HG02759 (cell line): ENCODE results near the gene SPECC1L.
A peak's percentile ranks its signal among the peaks of the same experiment; 100 is the strongest.

ENCODE experiments used
- ATAC-seq: cut with Tn5 transposase; IDR thresholded peaks from one replicate; pipeline ENCODE4 v1.9.1; 2021; ENCODE audit warnings: mild to moderate bottlenecking, moderate library complexity; ENCODE audit not compliant: unreplicated experiment

SPECC1L gene

GRCh38 chr22:24424901-24425775 is 154.5 kb downstream of the SPECC1L start:
- ATAC-seq, result no peak

DNA sequence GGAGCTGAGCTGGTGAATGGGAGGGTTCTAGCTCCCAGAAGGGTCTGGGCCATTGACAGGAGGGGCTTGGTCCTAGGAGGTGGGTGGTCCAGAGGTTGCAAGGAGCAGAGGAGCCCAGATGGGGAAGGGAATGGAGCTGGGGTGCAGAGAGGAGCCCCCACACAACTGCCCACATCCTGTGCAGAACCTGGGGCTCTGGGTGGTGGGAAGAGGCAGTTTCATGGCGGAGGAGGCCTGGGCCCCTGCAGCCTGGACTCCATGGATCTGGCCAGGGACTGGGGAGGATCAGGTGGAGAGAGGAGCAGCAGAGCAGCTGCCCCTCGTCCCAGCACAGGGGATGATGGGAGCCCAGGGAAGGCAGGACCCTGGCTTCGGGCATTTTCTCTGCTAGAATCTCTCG is 155.8 kb downstream of the SPECC1L start:
- no peak for ATAC-seq

GRCh38 chr22:24426851-24427499 is 156.3 kb downstream of the SPECC1L start:
- no peak for ATAC-seq

GRCh38 chr22:24427500-24428164 is 157.0 kb downstream of the SPECC1L start, which contains the start of gene ADORA2A:
Gene ADORA2A, plus strand, starts transcription at chr22:24427599. Its CDS starts 5,806 bp downstream, at chr22:24433405.
- ATAC-seq, result peak; percentile 63

- ATAC-seq, result no peak
Measured at GRCh38 chr22:24428751-24429410, 158.2 kb downstream of the SPECC1L start.

- no peak for ATAC-seq
Measured at GRCh38 chr22:24429411-24430365, 159.1 kb downstream of the SPECC1L start.

- ATAC-seq, result no peak
Measured at GRCh38 chr22:24430431-24431308, 160.0 kb downstream of the SPECC1L start.

DNA sequence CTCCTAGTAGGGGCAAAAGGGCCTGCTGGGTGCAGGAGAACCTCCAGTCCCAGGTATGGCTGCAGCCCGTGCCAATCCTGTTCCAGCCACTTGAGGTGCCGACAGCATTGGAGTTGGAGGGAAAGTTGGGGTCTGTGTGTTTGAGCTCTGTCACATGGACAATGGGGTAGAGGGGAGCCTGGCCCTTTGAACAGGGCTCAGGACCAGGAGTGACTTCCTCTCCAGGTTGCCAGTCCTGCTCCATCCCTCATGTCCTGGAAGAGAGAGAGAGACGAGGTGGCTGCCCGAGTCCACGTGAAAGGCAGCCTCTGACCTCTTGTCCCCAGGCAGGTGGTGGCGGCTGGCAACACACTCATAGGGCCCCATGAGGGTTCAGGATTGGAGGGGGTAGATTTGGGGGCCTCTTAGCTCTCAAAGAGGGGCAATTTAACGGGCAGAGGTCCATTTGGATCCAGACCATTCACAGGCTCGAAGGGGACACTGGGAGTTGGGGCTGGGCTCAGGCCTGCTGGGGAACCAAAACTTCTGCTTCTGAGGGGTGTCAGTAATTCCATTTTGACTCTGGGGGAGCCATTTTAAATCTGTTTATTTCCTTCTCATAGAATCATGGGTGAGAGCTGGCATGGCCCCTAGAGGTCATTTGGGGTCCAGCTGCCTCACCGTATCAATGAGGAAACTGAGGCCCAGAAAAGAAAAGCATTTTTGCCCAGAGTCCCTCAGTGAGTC is 160.8 kb downstream of the SPECC1L start:
- ATAC-seq, result no peak

GRCh38 chr22:24432059-24432853 is 161.6 kb downstream of the SPECC1L start:
- ATAC-seq, result no peak

DNA sequence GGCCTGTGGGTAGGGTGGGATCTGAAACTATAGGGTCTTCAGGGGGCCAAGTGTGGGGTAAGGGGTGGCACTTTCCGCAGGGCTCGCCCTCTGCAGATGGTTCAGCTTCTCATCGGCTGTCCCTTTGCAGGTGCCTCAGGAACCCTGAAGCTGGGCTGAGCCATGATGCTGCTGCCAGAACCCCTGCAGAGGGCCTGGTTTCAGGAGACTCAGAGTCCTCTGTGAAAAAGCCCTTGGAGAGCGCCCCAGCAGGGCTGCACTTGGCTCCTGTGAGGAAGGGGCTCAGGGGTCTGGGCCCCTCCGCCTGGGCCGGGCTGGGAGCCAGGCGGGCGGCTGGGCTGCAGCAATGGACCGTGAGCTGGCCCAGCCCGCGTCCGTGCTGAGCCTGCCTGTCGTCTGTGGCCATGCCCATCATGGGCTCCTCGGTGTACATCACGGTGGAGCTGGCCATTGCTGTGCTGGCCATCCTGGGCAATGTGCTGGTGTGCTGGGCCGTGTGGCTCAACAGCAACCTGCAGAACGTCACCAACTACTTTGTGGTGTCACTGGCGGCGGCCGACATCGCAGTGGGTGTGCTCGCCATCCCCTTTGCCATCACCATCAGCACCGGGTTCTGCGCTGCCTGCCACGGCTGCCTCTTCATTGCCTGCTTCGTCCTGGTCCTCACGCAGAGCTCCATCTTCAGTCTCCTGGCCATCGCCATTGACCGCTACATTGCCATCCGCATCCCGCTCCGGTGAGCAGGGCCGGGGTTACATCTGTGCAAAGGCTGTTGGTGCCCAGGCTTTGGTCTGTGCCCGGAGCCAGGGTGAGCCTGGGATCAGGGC is 162.6 kb downstream of the SPECC1L start:
- ATAC-seq, result no peak

DNA sequence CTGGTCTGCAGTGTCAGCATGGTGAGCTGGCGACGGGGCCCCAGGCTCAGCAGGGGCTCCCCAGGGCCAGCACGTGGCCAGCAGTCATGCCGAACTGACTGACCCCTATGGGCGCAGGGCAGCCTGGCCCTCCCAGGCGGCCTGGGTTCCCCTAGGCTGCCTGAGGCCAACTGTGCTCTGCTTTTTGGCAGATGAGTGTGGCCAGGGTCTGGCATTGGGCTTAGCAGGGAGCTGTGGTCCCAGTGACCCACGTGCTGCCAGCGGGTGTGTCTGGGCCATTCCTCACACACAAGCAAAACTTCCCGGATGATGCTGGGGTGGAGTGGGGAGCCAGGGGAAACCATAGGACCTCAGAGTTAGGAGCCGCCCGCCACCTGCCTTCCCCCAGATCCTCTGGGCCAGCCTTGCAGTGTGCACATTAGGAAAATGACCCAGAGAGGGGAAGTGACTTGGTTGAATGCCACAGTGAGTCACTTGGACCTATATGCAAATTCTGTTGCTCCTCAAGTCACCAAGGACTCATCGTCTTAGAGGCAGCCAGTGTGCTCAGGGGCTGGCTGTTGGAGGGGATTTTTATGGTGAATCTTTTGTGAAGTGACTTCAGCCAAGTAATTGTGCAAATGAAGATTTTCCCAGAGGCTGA is 163.3 kb downstream of the SPECC1L start:
- peak; percentile 69 for ATAC-seq

DNA sequence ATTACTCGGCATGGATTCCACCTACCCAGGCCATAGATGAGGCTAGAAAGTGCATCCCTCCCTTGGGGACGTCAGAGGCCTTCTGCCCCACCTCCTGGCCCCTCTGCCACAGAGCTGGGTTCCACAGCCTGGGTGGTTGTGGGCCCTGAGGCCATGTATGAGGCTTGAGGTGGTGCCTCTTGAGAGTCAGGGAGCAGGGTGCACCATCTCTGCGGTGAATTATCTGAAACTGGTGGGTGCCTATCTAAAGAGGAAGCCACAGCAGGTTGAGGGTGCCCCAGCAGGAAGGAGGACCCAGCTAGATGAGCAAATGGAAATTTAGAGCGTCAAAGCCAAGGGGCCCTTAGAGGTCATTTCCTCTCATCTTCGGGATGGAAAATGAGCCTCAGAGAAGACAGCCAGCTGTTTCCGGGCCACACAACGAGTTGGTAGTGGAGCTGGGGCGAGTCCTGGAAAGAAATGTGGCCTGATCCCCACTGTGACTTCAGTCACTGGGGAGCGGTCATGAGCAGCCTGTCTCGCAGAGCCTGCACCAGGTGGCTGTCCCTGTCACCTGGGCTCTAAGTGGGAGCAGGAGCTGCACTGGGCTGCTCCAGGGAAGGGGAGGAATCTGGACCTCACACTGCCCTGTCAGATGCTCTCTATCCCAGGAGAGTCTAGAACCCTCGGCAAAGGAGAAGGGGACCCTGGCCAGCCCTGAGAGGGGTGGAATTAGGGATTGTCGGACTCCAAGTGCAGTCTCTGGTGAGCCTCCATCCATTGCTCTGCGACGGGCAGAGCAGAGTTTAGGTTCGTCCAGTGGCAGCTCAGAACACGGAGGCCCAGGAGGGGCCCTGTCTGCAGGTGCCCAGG is 164.1 kb downstream of the SPECC1L start:
- peak; percentile 60 for ATAC-seq

- no peak for ATAC-seq
Measured at GRCh38 chr22:24435323-24435645, 164.7 kb downstream of the SPECC1L start.

DNA sequence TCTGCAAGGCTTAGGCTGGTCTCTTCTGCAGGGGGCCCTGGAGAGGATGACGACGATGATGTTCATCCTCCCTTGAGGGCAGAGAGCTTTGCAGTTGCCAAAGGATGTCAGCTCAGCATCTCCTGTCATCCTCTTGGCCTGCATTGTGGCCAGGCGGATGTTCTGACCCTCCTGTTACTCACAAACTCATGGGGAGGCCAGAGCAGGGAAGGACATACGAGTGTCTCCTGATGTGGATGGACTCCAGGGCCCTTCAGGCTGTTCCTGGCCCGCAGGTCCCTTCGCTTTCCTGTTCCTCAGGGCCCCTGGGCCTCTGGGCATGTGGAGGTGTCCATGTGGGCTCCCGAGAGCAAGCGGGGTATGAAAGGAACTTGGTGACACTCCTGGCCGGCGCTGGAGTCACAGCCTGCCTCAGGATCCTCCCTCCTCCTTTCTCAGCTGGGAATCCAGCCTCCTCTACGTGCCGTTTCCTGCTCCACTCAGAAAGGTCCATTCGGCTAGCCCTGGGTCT is 165.3 kb downstream of the SPECC1L start:
- ATAC-seq, result no peak

DNA sequence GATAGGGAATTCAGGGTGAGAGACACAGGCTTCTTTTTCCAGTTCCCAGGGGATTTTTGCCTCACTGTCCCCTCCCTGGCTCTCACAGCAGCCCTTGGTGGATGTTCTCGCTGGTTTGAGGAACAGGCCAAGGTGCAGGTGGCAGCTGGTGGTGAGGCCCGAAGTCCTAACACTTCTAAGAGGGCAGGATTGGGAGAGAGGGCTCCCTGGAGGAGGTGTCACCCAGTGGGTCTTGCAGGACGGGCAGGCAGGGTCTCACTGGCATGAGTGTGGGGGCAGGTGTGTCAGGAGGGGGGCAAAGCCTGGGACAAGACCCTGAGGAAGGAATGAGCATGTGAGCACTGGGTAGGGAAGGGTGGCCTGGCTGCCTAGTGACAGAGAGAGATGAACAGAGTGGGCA is 165.9 kb downstream of the SPECC1L start:
- ATAC-seq, result no peak
